ENCODE measurements around the gene DICER1.

Gene DICER1

GRCh38 chr14:95038521-95039250 is 118.6 kb downstream of the DICER1 start:
- Histone ChIP-seq H3K4me1 (peaks cover 0 to 16% (median 9%) of the 10 kb centered on the region in 4 donors), H3K27me3 (no peaks in the 10 kb centered on the region), H3K27ac (no peak overlapping the region), H3K36me3 (no peaks in the 10 kb centered on the region), H3K9me3 (peaks cover 0 to 5% (median 0%) of the 10 kb centered on the region in 3 donors), H3K4me3 (no peak overlapping the region)
- no peak for TF ChIP-seq CTCF (IDR thresholded peaks at IDR 0.05)
- intact Hi-C loops (cut with DNase I; ENCODE audit: low total_unique reads) = no loop called here
- DNase-seq = no peak

GRCh38 chr14:95037273-95037672 is 120.1 kb downstream of the DICER1 start:
- Histone ChIP-seq H3K27ac (no peak overlapping the region), H3K27me3 (no peaks in the 10 kb centered on the region), H3K4me1 (peaks cover 0 to 16% (median 9%) of the 10 kb centered on the region in 4 donors), H3K36me3 (no peaks in the 10 kb centered on the region), H3K4me3 (no peak overlapping the region), H3K9me3 (peaks cover 0 to 13% (median 0%) of the 10 kb centered on the region in 3 donors)
- intact Hi-C loops (cut with DNase I; ENCODE audit: low total_unique reads) = no loop called here
- DNase-seq = no peak
- TF ChIP-seq CTCF (IDR thresholded peaks at IDR 0.05) = no peak
